ENCODE results near the gene PRSS57. TPM values are rescaled to one million over a fixed set of nuclear protein-coding genes. Genes with fewer than 3 reads are reported as not detected.

The PRSS57 gene
- total RNA-seq, 1 donor from 2014 or later, result not detected

DNA sequence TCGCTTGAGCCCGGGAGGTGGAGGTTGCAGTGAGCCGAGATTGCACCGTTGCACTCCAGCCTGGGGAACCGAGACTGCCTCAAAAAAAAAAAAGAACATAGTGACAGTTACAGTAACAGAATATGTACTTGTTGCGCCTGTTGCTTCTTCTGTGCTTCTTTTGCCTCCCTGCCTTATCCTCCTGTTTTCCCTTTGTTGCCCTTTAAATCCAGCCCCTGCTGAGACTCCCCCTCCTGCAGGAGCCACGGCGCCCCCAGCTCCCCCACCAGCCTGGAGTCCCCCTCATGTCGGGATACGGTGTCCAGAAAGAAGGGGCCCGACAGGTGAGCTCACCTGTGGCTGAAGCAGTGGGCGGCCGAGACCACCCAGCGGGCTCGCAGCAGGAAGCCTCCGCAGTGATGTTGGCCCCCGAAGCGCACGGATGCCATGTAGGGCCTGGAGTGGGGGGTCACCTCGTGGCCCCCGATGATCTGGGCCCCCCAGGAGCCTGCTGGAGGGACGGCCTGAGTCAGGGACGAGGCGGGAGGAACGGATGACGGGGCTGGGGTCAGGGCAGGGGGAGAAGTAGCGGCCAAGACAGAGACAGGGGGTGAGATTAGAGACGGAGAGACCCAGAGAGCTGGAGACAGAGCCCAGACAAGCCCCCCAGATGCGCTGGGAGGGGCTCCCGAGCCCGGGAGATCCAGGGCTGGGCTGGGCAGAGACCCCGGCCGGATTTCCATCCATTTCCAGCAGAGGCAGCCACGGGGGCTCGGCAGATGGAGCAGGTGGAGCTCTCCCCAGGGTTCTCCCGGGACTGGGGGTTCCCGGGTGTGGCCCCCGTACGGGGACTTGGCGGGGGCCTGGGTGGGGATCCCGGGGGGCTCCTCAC, 536 bp downstream of the PRSS57 start:
- no peak overlapping the region for H3K4me3 ChIP-seq (ENCODE audit: low read length in 3 of 3)
- H3K27me3 ChIP-seq (ENCODE audit: control insufficient read depth in 3 of 3, insufficient read depth in 3 of 3, low read length in 3 of 3), result peaks cover 4 to 21% (median 10%) of the 10 kb centered on the region in 3 donors
- no peaks in the 10 kb centered on the region for H3K9me3 ChIP-seq (ENCODE audit: control insufficient read depth in 3 of 3, low read length in 3 of 3)
- H3K9ac ChIP-seq (ENCODE audit: low read depth in 1 of 3, low read length in 3 of 3), result no peak overlapping the region
- no peaks in the 10 kb centered on the region for H3K4me1 ChIP-seq (ENCODE audit: control insufficient read depth in 3 of 3, insufficient read depth in 3 of 3, low read length in 3 of 3)
- H3K27ac ChIP-seq (ENCODE audit: low read depth, low read length), result no peak overlapping the region
- no peaks in the 10 kb centered on the region for H3K36me3 ChIP-seq (ENCODE audit: control insufficient read depth in 3 of 3, insufficient read depth in 3 of 3, low read length in 3 of 3)

DNA sequence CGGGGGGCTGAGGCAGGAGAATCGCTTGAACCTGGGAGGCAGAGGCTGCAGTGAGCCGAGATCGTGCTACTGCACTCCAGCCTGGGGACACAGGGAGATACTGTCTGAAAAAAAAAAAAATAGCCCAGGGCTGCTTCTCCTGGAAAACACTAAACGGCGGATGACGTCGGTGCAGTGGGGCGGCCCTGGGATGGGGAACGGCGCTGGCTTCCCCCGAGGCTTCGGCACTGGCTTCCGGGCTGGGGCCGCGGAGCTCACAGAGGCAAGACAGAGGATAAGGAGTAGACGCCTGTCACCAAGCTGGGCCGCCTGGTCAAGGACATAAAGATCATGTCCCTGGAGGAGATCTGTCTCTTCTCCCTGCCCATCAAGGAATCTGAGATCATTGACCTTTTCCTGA, 5.0 kb downstream of the PRSS57 start:
- no peak overlapping the region for H3K27ac ChIP-seq (ENCODE audit: low read depth, low read length)
- H3K4me1 ChIP-seq (ENCODE audit: control insufficient read depth in 3 of 3, insufficient read depth in 3 of 3, low read length in 3 of 3), result no peaks in the 10 kb centered on the region
- peaks cover 4 to 13% (median 5%) of the 10 kb centered on the region in 3 donors for H3K27me3 ChIP-seq (ENCODE audit: control insufficient read depth in 3 of 3, insufficient read depth in 3 of 3, low read length in 3 of 3)
- no peaks in the 10 kb centered on the region for H3K9me3 ChIP-seq (ENCODE audit: control insufficient read depth in 3 of 3, low read length in 3 of 3)
- H3K4me3 ChIP-seq (ENCODE audit: low read length in 3 of 3), result no peak overlapping the region
- H3K9ac ChIP-seq (ENCODE audit: low read depth in 1 of 3, low read length in 3 of 3), result no peak overlapping the region
- no peaks in the 10 kb centered on the region for H3K36me3 ChIP-seq (ENCODE audit: control insufficient read depth in 3 of 3, insufficient read depth in 3 of 3, low read length in 3 of 3)

DNA sequence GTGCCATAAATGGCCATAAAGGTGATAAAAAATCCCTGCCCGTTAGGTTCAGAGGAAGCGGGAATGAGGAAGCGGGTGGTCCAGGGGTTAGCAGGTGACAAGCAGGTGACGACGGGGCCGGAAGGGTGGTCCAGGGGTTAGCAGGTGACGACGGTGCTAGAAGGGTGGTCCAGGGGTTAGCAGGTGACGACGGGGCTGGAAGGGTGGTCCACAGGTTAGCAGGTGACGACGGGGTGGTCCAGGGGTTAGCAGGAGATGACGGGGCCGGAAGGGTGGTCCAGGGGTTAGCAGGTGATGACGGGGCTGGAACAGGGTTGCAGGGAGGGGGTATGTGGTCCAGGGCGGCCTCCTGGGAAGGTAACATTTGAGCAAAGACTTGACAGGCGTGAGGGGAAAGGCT, 6.3 kb downstream of the PRSS57 start:
- Histone ChIP-seq H3K27ac (ENCODE audit: low read depth, low read length) (no peak overlapping the region), H3K36me3 (ENCODE audit: control insufficient read depth in 3 of 3, insufficient read depth in 3 of 3, low read length in 3 of 3) (no peaks in the 10 kb centered on the region), H3K4me3 (ENCODE audit: low read length in 3 of 3) (no peak overlapping the region), H3K9me3 (ENCODE audit: control insufficient read depth in 3 of 3, low read length in 3 of 3) (no peaks in the 10 kb centered on the region), H3K9ac (ENCODE audit: low read depth in 1 of 3, low read length in 3 of 3) (no peak overlapping the region), H3K4me1 (ENCODE audit: control insufficient read depth in 3 of 3, insufficient read depth in 3 of 3, low read length in 3 of 3) (no peaks in the 10 kb centered on the region), H3K27me3 (ENCODE audit: control insufficient read depth in 3 of 3, insufficient read depth in 3 of 3, low read length in 3 of 3) (peaks cover 0 to 7% (median 5%) of the 10 kb centered on the region in 3 donors)

DNA sequence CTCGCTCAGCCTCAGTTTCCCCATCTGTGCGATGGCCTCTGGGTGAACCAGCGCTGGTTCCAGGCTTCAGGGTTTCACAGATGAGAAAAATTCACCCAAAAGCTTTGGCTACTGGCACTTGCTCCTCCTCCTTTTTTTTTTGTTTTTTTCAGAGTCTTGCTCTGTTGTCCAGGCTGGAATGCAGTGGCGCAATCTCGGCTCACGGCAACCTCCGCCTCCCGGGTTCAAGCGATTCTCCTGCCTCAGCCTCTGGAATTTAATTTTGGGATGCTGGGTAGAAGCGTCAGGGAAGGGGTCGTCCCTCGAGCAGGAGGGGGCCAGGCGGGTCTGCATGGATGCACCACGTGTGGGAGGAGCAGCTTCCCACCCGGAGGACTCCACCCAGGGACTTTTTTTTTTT, 7.0 kb downstream of the PRSS57 start:
- no peaks in the 10 kb centered on the region for H3K36me3 ChIP-seq (ENCODE audit: control insufficient read depth in 3 of 3, insufficient read depth in 3 of 3, low read length in 3 of 3)
- no peak overlapping the region for H3K4me3 ChIP-seq (ENCODE audit: low read length in 3 of 3)
- peaks cover 0 to 7% (median 5%) of the 10 kb centered on the region in 3 donors for H3K27me3 ChIP-seq (ENCODE audit: control insufficient read depth in 3 of 3, insufficient read depth in 3 of 3, low read length in 3 of 3)
- no peaks in the 10 kb centered on the region for H3K9me3 ChIP-seq (ENCODE audit: control insufficient read depth in 3 of 3, low read length in 3 of 3)
- H3K9ac ChIP-seq (ENCODE audit: low read depth in 1 of 3, low read length in 3 of 3), result no peak overlapping the region
- H3K4me1 ChIP-seq (ENCODE audit: control insufficient read depth in 3 of 3, insufficient read depth in 3 of 3, low read length in 3 of 3), result no peaks in the 10 kb centered on the region
- no peak overlapping the region for H3K27ac ChIP-seq (ENCODE audit: low read depth, low read length)

DNA sequence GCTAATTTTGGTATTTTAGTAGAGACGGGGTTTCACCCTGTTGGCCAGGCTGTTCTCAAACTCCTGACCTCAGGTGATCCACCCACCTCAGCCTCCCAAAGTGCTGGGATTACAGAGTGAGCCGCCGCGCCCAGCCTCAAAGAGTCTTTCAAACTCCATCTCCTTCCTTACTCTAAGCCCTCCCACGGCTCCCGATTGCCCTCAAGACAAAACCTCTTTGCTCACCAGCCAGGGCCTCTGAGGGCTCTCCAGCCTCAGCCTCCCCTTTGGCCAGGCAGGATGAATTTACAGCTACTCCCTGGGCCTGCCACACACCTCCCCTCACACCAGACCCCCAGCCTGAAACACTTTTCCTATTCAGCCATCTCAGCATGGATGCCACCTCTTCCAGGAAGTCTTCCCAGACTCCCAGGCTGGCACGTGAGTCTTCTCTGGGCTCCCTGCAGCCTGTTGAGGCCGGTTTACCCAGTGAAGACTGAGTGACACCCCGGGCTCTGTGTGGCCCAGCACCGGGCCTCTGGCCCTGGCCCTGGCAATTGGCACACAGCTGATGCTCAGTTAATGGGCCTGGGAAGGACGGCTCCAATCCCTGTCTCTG, 7.6 kb downstream of the PRSS57 start:
- H3K9me3 ChIP-seq (ENCODE audit: control insufficient read depth in 3 of 3, low read length in 3 of 3), result no peaks in the 10 kb centered on the region
- H3K27me3 ChIP-seq (ENCODE audit: control insufficient read depth in 3 of 3, insufficient read depth in 3 of 3, low read length in 3 of 3), result peaks cover 0 to 7% (median 5%) of the 10 kb centered on the region in 3 donors
- no peak overlapping the region for H3K27ac ChIP-seq (ENCODE audit: low read depth, low read length)
- no peak overlapping the region for H3K4me3 ChIP-seq (ENCODE audit: low read length in 3 of 3)
- H3K36me3 ChIP-seq (ENCODE audit: control insufficient read depth in 3 of 3, insufficient read depth in 3 of 3, low read length in 3 of 3), result no peaks in the 10 kb centered on the region
- H3K9ac ChIP-seq (ENCODE audit: low read depth in 1 of 3, low read length in 3 of 3), result no peak overlapping the region
- H3K4me1 ChIP-seq (ENCODE audit: control insufficient read depth in 3 of 3, insufficient read depth in 3 of 3, low read length in 3 of 3), result no peaks in the 10 kb centered on the region

DNA sequence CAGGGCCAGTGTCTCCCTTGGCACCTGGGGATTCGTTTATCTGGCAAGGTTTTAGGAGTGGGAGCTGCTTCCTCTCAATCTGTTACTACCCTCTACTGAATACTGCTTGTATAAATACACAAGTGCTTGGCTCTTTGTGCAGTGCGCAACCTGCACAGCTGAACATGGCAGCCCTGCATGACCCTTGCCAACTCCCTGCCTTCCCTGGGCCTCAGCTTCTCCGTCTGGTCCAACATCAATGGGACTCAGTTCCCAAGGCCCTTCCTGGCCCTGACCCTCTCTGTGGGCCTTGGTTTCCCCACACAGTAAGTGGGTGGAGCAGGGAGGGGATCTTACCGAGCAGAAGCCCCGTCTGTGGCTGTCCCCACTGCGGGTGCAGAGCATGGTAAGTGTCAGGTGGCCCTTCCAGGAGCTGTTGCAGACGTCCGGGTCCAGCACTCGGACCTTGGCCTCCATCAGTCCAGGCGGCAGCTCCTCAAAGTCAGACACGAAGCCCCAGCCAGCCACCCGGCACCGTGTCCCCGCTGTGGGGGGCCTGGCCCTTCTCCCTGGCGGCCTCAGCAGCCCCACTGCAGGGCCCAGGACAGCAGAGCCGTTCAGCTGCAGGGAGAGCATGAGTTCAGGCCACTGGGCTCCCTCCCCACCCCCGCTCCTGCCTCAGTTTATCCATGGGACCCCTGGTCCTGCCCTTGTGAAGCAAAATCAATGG, 8.5 kb downstream of the PRSS57 start:
- Histone ChIP-seq H3K27ac (ENCODE audit: low read depth, low read length) (no peak overlapping the region), H3K4me1 (ENCODE audit: control insufficient read depth in 3 of 3, insufficient read depth in 3 of 3, low read length in 3 of 3) (no peaks in the 10 kb centered on the region), H3K4me3 (ENCODE audit: low read length in 3 of 3) (no peak overlapping the region), H3K27me3 (ENCODE audit: control insufficient read depth in 3 of 3, insufficient read depth in 3 of 3, low read length in 3 of 3) (peaks cover 0 to 7% (median 5%) of the 10 kb centered on the region in 3 donors), H3K36me3 (ENCODE audit: control insufficient read depth in 3 of 3, insufficient read depth in 3 of 3, low read length in 3 of 3) (no peaks in the 10 kb centered on the region), H3K9me3 (ENCODE audit: control insufficient read depth in 3 of 3, low read length in 3 of 3) (no peaks in the 10 kb centered on the region), H3K9ac (ENCODE audit: low read depth in 1 of 3, low read length in 3 of 3) (no peak overlapping the region)

DNA sequence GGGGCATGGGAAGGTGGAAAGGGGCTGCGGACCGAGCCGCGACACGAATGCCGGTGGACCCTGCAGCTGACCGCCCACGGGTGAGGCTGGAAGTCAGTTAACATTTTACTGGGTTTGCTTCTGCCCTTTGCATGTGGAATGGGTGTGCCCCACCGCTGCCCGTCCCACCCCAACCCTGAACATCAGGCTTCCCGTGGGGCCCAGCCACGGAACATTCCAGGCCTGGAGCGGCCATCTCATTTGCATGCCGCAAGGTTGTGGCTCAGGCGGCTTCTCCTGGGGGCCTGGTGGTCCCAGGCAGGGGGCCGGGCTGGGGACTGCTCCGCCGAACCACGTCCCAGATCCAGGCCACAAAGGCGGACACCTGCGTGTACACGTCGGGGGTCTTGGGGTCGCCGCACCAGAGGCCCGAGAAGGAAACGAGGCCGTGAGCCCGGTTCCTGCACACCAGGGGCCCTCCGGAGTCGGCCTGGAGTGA, 9.8 kb downstream of the PRSS57 start:
- no peak overlapping the region for H3K9ac ChIP-seq (ENCODE audit: low read depth in 1 of 3, low read length in 3 of 3)
- no peak overlapping the region for H3K27ac ChIP-seq (ENCODE audit: low read depth, low read length)
- H3K36me3 ChIP-seq (ENCODE audit: control insufficient read depth in 3 of 3, insufficient read depth in 3 of 3, low read length in 3 of 3), result no peaks in the 10 kb centered on the region
- peaks cover 0 to 7% (median 1%) of the 10 kb centered on the region in 3 donors for H3K27me3 ChIP-seq (ENCODE audit: control insufficient read depth in 3 of 3, insufficient read depth in 3 of 3, low read length in 3 of 3)
- no peaks in the 10 kb centered on the region for H3K9me3 ChIP-seq (ENCODE audit: control insufficient read depth in 3 of 3, low read length in 3 of 3)
- peaks cover 0 to 3% (median 0%) of the 10 kb centered on the region in 3 donors for H3K4me1 ChIP-seq (ENCODE audit: control insufficient read depth in 3 of 3, insufficient read depth in 3 of 3, low read length in 3 of 3)
- H3K4me3 ChIP-seq (ENCODE audit: low read length in 3 of 3), result no peak overlapping the region

DNA sequence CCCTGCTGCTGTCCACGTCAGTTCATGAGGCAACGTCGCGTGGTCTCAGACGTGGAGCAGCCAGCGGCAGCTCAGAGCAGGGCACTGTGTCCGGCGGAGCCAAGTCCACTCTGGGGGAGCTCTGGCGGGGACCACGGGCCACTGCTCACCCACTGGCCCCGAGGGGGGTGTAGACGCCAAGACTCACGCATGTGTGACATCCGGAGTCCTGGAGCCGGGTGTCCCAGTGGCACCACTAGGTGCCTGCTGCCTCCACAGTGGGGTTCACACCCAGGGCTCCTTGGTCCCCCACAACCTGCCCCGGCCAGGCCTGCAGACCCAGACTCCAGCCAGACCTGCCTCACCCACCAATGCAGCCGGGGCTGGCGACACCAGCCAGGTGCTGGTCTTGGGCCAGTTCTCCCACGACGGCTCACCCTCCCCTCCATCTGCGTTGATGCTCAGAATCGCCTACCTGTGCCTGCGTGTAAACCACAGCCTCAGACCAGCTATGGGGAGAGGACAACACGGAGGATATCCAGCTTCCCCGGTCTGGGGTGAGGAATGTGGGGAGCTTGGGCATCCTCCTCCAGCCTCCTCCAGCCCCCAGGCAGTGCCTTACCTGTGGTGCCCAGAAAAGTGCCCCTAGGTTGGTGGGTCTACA, 12.5 kb downstream of the PRSS57 start:
- Histone ChIP-seq H3K36me3 (ENCODE audit: control insufficient read depth in 3 of 3, insufficient read depth in 3 of 3, low read length in 3 of 3) (no peaks in the 10 kb centered on the region), H3K4me1 (ENCODE audit: control insufficient read depth in 3 of 3, insufficient read depth in 3 of 3, low read length in 3 of 3) (peaks cover 8 to 14% (median 8%) of the 10 kb centered on the region in 3 donors), H3K4me3 (ENCODE audit: low read length in 3 of 3) (no peak overlapping the region), H3K9ac (ENCODE audit: low read depth in 1 of 3, low read length in 3 of 3) (no peak overlapping the region), H3K27me3 (ENCODE audit: control insufficient read depth in 3 of 3, insufficient read depth in 3 of 3, low read length in 3 of 3) (no peaks in the 10 kb centered on the region), H3K9me3 (ENCODE audit: control insufficient read depth in 3 of 3, low read length in 3 of 3) (no peaks in the 10 kb centered on the region), H3K27ac (ENCODE audit: low read depth, low read length) (no peak overlapping the region)

DNA sequence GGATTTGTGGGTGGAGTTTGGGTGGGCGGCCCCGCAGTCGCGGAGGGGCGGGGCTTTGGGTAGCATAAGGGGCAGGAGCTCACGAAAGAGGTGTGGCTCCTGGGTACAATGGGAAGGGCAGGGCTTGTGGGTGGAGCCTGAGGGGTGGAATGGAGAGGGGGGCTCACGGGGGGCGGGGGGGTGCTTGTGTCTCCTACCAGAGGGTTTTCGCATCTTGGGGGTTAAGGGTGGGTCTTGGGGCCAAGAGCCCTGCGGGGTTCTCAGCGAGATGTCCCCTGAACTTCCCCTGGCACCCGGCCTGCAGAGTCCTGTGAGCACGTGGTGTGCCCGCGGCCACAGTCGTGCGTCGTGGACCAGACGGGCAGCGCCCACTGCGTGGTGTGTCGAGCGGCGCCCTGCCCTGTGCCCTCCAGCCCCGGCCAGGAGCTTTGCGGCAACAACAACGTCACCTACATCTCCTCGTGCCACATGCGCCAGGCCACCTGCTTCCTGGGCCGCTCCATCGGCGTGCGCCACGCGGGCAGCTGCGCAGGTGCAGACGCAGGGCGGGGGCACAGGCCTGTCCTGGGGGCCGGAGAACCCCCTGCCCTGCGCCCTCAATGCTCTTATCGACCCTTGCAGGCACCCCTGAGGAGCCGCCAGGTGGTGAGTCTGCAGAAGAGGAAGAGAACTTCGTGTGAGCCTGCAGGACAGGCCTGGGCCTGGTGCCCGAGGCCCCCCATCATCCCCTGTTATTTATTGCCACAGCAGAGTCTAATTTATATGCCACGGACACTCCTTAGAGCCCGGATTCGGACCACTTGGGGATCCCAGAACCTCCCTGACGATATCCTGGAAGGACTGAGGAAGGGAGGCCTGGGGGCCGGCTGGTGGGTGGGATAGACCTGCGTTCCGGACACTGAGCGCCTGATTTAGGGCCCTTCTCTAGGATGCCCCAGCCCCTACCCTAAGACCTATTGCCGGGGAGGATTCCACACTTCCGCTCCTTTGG, 13.9 kb downstream of the PRSS57 start:
- H3K9me3 ChIP-seq (ENCODE audit: control insufficient read depth in 3 of 3, low read length in 3 of 3), result no peaks in the 10 kb centered on the region
- peaks cover 10 to 24% (median 19%) of the 10 kb centered on the region in 3 donors for H3K4me1 ChIP-seq (ENCODE audit: control insufficient read depth in 3 of 3, insufficient read depth in 3 of 3, low read length in 3 of 3)
- no peaks in the 10 kb centered on the region for H3K36me3 ChIP-seq (ENCODE audit: control insufficient read depth in 3 of 3, insufficient read depth in 3 of 3, low read length in 3 of 3)
- H3K9ac ChIP-seq (ENCODE audit: low read depth in 1 of 3, low read length in 3 of 3), result peak overlapping the region in 1 of 3 donors; percentile 39
- peaks cover 4 to 5% (median 4%) of the 10 kb centered on the region in 3 donors for H3K27me3 ChIP-seq (ENCODE audit: control insufficient read depth in 3 of 3, insufficient read depth in 3 of 3, low read length in 3 of 3)
- peak overlapping the region in 2 of 3 donors; percentile 63 to 77 for H3K4me3 ChIP-seq (ENCODE audit: low read length in 3 of 3)
- peak overlapping the region; percentile 78 for H3K27ac ChIP-seq (ENCODE audit: low read depth, low read length)

Data from skeletal muscle tissue (tissue), 4 donors.